HG02981 (cell line): ENCODE data around the gene TNS3.

ENCODE experiments used
- ATAC-seq: cut with Tn5 transposase; IDR thresholded peaks from one replicate; pipeline ENCODE4 v1.9.1; 2021; ENCODE audit warnings: mild to moderate bottlenecking, moderate library complexity; ENCODE audit not compliant: unreplicated experiment

Gene TNS3

GRCh38 chr7:47565640-47566250, 16.2 kb downstream of the TNS3 start:
- ATAC-seq: no peak

GRCh38 chr7:47563521-47563920, 18.4 kb downstream of the TNS3 start:
- ATAC-seq: no peak

- no peak for ATAC-seq
Measured at GRCh38 chr7:47561715-47562446, 20.0 kb downstream of the TNS3 start.

- ATAC-seq: no peak
Measured at GRCh38 chr7:47559306-47560220, 22.3 kb downstream of the TNS3 start.

GRCh38 chr7:47557694-47558670, 23.9 kb downstream of the TNS3 start:
- ATAC-seq: no peak

GRCh38 chr7:47557317-47557693, 24.6 kb downstream of the TNS3 start:
- ATAC-seq: no peak

GRCh38 chr7:47556511-47557180, 25.3 kb downstream of the TNS3 start:
- ATAC-seq: no peak

- ATAC-seq: no peak
Measured at GRCh38 chr7:47553309-47553708, 28.6 kb downstream of the TNS3 start.

- ATAC-seq: peak; percentile 99
Measured at GRCh38 chr7:47552621-47553020, 29.3 kb downstream of the TNS3 start.

- no peak for ATAC-seq
Measured at GRCh38 chr7:47551668-47552440, 30.1 kb downstream of the TNS3 start.

GRCh38 chr7:47550788-47551470, 31.0 kb downstream of the TNS3 start:
- ATAC-seq: no peak

GRCh38 chr7:47549916-47550315, 32.0 kb downstream of the TNS3 start:
- no peak for ATAC-seq

GRCh38 chr7:47549397-47549796, 32.5 kb downstream of the TNS3 start:
- ATAC-seq: no peak

- no peak for ATAC-seq
Measured at GRCh38 chr7:47548546-47548945, 33.4 kb downstream of the TNS3 start.

- ATAC-seq: no peak
Measured at GRCh38 chr7:47546733-47547494, 35.0 kb downstream of the TNS3 start.

- no peak for ATAC-seq
Measured at GRCh38 chr7:47546171-47546570, 35.7 kb downstream of the TNS3 start.

- no peak for ATAC-seq
Measured at GRCh38 chr7:47544416-47544815, 37.5 kb downstream of the TNS3 start.

- ATAC-seq: no peak
Measured at GRCh38 chr7:47543714-47544113, 38.2 kb downstream of the TNS3 start.
